GM19240 (cell line): ENCODE measurements around the gene LPAR2.
"Not testable (repeated sequence)": the region's sequence is repeated elsewhere in the genome, so short reads cannot be mapped to it uniquely, and the experiment has no call there.

Experiments used
- DNase-seq: peaks from one replicate; pipeline ENCODE4 v3.0.0; 2011; ENCODE audit warnings: low spot score; ENCODE audit not compliant: insufficient read length

LPAR2 gene

DNA sequence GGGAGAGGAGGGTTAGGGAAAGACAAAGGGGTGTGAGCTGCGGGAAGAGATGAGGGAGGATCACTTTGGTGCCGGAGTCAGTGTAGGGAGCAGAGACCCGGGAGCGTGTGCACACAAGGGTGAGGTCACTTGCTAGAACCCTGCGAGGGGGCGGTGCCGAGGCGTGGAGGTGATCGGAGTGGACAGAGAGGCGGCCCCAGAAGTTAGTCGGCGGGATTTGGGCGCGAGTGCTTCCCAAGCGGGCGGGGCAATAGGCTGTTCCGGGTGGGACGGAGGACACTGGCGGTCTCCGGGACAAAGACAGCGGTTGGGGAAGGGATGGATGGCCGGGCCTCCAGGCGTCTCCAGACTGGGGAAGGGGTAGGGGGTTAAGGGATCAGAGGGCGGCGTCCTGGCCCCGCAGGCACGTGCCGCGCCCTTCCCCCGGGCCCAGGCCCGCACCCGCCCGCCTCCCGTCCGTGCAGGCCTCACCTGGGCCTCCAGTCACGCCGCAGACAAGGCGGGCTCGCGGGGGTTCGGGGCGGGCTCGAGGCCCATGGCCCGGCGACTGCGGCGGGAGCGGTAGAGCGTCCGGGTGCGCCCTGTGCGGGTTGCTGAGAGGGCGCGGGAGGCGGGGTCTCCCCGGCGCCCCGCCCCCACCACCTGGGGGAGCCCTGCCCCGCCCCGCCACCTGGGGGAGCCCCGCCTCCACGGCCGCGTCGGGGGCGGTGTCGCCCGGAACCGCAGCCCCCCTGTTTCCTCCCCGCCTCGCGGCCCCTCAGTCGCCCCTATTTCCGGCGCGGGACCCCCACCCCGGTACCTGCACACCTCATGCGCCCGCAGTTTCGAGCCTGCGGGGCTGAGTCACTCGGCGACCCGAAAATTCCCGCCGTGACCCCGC lies at the start of gene LPAR2:
Gene LPAR2 (minus strand): TSS at position 600 of the 880 bp plus-strand sequence. CDS start 945 bp downstream, outside the sequence.
- DNase-seq = peak; percentile 80

DNA sequence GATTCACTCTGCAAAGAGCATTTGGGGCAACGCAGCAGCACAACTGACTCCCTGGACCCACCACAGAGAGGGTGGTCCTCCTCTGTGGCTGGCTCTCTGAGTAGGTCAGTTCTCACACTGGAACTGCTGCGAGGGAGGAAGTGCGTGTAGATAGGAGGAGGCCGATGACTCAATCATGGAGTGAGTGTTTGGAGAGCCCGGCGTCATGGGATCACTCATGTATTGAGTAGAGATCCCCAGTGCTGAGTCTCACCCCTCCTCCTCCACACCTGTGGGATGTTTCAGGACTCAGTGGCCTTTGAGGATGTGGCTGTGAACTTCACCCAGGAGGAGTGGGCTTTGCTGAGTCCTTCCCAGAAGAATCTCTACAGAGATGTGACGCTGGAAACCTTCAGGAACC lies 49.6 kb upstream of the LPAR2 start:
- no peak for DNase-seq

DNA sequence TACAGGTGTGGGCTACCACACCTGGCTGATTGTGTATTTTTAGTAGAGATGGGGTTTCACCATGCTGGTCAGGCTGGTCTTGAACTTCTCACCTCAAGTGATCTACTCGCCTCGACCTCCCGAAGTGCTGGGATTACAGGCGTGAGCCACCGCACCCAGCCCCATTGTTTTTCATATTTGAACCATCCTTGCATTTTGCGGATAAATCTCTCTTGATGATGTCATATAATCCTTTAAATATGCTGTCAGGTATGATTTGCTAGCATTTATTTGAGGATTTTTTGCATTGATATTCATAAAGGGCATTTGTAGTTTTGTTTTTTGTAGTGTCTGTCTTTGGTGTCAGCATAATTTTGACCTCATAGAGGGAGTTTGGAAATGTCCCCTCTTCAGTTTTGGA lies 46.3 kb upstream of the LPAR2 start:
- DNase-seq = no peak

GRCh38 chr19:19672816-19673215 lies 44.8 kb upstream of the LPAR2 start:
- DNase-seq = no peak

GRCh38 chr19:19670070-19670551 lies 42.1 kb upstream of the LPAR2 start:
- no peak for DNase-seq

DNA sequence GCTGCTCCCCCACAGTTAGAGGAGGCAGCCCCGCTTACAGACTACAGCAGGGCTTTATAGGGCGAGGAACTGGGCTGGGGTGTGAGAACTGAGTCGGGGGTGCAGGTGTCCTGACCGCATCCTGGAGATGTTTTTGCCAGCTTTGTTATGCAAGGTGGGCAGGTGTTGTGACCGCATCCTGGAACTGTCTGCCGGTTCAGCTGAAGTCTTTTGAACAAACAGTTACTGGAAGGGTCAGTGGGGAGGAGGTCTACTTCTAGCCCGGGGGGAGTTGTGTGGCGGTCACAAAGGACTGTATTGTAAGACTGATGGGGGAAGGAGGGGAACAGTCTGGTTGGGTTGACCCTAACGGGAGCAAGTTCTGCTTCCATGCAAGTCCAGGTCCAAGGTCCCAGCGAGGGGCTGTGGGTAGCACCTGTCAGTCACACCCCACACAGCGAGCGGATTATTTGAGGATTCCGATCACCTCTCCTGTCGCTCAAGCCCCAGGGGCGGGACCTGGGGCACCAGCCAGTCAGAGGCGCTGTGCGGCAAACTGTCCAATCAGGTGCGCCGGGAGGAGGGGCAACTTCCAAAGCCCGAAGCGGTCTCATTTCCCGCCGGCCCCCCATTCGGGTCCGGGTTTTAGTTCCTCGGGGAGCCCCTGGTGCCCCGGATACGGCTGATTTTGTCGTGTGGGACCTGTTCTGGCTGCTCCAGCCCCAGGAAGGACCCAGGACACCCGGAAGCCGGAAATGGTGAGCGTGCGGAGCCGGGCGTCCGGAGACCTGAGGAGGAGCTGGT lies 40.4 kb upstream of the LPAR2 start, which contains the start of gene ZNF101:
Gene ZNF101 (plus strand): TSS at position 610 of the 783 bp plus-strand sequence. CDS start 125 bp downstream, at position 735.
- peak; percentile 81 for DNase-seq

DNA sequence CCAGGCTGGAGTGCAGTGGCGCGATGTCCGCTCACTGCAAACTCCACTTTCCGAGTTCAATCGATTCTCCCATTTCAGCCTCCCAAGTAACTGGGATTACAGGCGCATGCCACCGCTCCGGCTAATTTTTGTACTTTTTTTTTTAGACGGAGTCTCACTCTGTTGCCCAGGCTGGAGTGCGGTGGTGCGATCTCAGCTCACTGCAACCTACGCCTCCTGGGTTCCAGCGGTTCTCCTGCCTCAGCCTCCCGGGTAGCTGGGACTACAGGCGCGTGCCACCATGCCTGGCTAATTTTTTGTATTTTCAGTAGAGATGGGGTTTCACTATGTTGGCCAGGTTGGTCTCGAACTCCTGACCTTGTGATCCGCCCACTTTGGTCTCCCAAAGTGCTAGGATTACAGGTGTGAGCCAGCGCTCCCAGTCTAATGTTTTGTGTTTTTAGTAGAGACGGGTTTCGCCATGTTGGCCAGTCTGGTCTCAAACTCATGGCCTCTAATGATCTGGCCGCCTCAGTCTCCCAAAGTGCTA lies 37.5 kb upstream of the LPAR2 start:
- DNase-seq = not testable (repeated sequence)

- peak; percentile 61 for DNase-seq
Observed at GRCh38 chr19:19663256-19664120, 35.5 kb upstream of the LPAR2 start, which contains the start of gene ATP13A1. TSS of gene ATP13A1 (minus strand) at chr19:19663676. CDS start at chr19:19663666, 10 bp downstream.

- DNase-seq = no peak
Observed at GRCh38 chr19:19662871-19663255, 34.8 kb upstream of the LPAR2 start.

GRCh38 chr19:19662344-19662743 lies 34.3 kb upstream of the LPAR2 start:
- DNase-seq = no peak

DNA sequence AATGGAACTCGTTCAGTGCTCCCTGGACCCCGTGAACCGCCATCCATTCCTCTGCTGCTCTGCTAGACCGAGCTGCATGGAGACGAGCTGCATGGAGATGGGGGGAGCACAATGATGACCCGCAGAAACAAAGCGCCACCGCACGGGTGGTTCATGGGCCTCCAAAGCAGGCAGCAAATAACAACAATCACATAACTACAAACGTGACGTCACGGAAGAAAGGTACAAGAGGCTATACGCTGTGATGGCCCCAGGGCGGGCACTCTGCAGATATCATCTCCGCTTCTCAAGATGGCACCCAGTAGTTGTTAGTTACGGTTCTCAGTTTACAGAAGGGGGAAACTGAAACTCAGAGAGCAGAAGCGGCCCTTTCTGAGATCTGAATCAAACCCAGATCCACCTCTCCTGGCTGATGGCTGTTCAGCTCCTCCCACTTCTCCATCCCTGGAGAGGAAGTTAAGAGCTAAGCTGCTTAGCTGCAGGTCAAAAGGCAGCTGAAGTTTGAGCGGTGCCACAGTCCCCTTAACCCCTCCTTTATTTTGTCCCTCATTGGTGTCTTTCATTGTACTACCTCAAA lies 33.7 kb upstream of the LPAR2 start:
- DNase-seq = peak; percentile 75

- no peak for DNase-seq
Observed at GRCh38 chr19:19661141-19661674, 33.2 kb upstream of the LPAR2 start.

- no peak for DNase-seq
Observed at GRCh38 chr19:19659646-19660245, 31.7 kb upstream of the LPAR2 start.

DNA sequence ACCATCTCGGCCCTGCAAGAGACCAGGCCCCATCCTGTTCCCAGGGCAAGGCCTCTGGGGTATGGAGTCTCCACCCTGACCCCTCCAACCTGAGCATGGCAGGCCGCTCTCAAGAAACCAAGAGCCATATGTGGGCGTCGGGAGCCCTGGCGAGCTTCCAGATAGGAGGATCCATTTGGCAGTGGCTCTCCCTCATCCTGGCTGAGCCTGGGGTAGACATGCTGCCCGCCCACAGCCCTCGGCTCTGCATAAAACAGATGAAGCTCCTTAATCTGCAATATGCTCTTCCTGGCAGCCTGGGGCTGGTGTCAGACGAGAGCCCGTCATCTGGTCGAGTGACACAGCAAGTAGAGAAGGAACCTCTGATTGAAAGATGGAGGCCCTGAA lies 29.4 kb upstream of the LPAR2 start:
- no peak for DNase-seq

DNA sequence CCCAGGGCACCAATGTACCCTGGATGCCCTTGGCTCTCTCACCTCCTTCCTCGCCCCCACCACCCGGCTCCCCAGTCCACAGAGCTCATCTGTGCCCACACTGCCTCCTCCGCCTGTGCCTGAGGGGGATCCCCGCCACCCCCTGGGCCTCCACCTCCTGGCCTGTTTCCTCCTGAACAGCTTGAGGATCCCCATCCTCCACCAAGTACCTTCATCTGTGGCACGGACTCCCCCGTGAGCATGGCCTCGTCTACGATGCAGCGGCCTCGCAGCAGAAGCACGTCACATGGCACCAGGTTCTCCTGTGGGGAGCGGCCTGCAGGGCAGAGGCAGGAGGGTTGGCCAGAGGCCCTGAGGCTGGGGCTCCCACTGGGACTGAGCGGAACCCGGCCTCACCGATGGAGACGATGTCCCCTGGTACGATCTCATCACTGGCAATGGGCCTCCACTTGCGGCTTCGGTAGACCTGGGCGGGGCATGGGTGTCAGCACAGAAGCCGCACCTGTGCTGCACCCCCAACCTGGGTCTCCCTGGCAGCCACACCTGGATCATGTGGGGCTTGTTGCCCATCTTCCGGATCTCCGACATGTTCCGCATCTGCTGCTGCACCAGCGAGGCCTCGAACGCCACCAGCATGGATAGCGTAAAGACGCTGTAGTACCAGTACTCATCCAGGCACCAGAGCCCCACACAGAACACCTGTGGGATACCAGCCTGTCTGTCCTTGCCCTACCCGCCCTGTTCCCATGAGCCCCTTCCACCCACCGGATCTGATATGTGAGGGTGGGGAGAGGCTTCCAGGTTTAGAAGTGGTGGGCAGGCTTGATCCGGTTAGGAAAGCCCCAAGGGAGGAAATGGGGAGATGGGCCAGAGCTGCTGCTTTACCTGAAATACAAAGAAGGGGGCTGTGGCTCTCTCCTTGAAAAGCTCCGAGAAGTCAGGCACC lies 28.7 kb upstream of the LPAR2 start:
- no peak for DNase-seq

DNA sequence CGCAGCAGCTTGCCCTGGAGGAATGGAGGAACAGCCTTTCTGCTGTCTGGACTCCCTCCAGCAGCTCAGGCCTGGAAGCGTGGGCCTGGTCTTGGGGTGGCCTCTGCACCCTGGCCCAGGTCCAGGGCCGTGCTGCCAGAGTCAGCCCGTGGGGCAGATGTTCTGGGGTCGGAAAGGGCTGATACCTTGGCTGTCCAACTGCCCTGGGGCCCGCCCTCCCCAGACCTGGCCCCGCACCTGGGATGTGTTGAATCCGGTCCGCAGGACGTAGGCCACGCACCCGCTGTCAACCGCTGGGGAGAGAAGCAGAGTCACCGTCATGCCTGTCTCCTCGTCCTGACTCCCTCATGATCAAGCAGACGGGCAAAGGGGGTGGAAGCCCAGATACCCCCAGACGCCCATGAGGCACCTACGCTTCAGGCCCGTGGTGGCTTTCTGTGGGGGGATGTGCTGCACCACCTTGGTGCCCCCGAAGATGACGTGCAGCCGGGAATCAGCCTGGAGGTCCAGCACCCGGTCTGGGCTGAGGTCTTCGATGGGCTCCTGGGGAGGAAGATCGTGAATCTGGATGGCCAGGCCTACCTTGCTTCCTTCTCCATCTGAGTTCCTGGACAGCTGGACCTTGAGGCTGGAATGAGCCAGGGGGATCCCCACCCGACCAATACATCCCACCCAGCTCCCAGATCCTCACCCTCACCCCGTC lies 27.8 kb upstream of the LPAR2 start:
- DNase-seq = no peak

DNA sequence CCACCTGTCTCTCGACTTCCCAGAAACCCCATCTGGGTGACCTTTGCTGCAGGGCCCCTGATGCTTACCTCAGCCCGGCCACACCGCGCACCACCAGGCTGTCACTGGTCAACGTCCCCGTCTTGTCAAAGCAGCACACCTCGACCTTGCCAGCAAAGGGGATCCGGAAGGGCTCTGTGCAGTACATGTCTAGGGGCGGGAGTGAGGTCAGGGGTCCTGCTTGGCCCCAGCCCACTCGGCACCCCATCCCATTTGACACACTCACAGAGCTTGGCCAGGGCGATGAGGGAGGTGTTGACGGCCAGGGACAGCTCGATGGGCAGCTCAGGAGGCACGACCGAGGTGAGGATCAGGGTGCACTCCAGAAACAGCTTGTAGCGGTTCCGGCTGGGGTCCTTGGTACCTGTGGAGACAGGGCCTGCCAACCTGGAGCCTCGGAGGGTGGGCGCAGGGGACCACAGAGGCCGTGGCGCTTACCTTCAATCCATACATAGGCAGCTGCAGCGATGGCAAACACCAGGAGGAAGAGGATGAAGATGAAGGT lies 27.1 kb upstream of the LPAR2 start:
- no peak for DNase-seq

DNA sequence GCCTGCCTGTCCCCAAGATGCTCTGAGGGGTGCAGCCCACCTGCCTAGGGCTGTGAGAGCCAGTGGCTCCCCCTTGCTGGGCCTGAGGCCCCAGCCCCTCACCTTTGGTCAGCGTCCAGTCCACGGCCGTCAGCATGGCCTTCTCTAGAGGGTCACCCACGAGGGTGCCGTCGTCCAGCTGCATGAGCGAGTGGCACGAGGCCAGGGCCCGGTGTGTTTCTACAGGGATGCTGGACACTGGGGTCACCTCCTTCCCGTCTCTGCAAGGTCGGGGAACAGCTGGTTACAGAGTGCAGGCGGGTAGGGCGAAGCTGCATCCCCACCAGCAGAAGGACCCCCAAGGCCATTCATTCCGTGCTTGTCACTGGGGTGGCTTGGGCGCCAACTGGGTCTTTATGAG lies 26.4 kb upstream of the LPAR2 start:
- DNase-seq = no peak
